Measurements from ENCODE around the gene GPC5.

Gene GPC5

DNA sequence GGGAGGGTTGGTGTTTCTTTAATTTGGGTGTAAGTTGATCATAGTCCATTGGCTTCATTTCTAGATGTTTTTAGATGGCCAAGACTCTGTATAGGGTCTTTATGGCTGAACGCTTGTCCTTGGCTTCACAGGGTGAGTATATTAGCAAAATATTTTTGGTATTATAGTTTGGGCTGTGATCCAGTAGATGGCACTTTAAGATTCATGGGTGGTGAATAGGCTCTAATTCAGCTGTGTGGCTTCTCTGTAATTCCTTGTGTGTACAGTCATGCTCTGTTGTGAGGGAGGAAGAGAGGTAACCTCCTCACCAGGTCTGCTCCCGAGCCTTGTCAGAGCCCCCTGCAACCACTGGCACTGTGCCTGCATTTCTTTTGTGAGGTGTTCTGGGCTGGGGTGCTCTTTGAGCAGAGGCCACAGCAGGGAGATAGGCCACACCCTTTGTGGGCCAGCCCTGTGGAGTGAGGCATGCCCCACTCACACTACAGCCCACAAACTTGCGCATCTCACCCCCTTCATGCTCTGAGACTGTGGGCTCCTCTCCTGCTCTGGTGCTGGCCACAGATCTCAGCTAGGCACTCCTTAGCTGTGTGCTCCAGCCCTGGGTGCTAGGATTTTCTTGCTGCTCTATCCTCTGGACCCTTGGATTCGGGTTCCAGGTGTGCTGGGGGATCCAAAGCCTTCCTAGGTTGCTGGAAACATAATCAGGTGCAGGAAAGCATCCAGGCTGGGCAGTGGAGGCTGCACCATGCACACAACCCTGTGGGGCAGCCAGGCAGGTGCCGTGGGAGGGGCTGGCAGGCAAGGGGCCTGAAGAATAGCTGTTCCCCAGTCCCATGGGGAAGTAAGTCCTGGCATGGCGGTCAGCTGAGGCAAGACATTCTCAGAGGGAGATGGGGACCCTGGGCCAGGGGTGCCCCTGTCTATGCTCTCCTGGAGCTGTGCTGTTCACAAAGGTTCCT lies 193.9 kb downstream of the GPC5 start:
- DNase-seq (ENCODE audit: low read depth) = no peak

- no peak for DNase-seq (ENCODE audit: low read depth)
These were observed 195.0 kb downstream of the GPC5 start for GRCh38 chr13:91593456-91593855.

DNA sequence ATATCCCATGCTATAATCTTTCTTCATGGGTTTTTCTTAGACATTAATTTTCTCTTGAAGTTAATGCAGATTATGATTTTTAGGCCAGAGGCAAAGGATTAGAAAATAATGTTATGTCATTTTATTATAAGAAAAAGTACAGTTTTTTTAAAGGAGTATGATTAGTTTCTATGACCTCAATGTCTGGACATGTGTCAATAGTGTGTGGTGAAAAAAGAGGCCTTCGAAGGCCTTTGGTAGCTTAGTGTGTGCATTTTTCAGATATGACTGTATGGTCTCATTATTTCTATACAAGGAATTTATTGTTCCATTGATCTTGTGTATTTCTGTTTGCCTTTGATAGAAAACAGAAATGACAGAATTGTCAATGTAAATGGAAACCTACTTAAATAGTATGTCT lies 195.6 kb downstream of the GPC5 start:
- DNase-seq (ENCODE audit: low read depth) = no peak

GRCh38 chr13:91595677-91596076 lies 197.3 kb downstream of the GPC5 start:
- DNase-seq (ENCODE audit: low read depth) = no peak

DNA sequence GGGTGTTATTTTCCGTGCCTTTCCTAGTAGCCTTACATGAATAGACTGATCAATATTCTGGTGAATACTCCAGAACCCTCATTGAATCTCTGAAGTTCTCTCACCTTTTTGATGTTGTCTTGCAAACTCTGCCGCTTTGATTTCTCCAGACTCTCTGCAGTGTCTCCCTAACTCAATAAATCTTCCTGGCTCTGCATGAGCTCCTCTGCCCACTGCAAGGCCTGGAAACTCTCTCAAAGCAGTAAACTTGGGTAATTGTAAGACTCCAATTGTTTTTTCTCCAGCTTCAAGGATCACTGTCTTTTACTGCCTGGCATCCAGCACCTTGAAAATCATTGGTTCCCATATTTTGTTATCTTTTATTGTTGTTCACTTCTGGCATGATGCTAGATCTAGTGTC lies 198.4 kb downstream of the GPC5 start:
- DNase-seq (ENCODE audit: low read depth) = no peak

GRCh38 chr13:91598655-91599054 lies 200.2 kb downstream of the GPC5 start:
- DNase-seq (ENCODE audit: low read depth) = no peak

DNA sequence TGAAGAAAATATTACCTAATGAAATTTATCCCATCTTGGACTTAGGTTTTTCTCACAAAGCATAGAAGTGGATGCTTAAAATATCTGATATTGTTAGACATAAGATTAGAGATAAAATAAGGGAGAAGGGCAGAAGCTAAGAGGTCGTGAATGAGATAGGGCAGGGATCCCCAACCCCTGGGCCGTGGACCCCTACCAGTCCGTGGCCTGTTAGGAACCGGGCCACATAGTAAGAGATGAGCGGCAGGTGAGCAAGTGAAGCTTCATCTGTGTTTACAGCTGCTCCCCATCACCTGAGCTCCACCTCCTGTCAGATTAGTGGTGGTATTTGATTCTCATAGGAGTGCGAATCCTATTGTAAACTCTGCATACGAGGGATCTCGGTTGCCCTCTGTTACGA lies 202.9 kb downstream of the GPC5 start:
- DNase-seq (ENCODE audit: low read depth) = no peak

DNA sequence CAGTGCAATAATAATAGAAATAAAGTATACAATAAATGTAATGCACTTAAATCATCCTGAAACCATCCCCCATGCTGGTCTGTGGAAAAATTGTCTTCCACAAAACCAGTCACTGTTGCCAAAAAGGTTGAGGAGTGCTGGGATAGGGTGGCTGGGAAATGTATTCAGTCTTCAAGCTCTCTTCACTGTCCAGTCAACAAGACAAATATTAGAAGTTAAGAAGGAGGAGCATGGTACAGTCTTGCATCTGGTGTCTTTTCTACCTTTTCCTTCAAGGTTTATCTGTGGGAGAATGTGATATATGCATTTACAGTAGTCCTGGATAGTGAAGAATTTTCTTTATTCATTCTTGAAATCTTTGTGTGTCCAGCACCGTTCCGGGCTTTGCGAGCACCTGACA lies 203.4 kb downstream of the GPC5 start:
- no peak for DNase-seq (ENCODE audit: low read depth)

DNA sequence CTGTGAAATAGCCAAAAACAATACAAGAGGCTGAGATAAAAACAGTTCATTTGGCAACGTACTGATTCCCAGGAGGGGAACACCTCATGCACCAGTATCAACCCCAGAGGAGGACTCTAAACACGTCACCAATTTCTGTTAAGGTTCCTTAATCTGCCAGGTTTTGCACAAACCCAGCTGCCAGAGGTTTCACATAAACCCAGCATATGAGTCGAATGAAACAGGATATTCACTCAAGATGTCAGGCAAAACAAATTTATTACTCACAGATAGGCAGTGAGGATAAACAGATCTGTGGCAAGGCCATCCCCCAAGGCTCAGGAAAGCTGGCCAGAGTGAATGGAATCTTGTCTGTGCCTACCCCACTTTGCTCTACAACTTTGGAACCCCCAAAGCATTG lies 210.9 kb downstream of the GPC5 start:
- no peak for DNase-seq (ENCODE audit: low read depth)

DNA sequence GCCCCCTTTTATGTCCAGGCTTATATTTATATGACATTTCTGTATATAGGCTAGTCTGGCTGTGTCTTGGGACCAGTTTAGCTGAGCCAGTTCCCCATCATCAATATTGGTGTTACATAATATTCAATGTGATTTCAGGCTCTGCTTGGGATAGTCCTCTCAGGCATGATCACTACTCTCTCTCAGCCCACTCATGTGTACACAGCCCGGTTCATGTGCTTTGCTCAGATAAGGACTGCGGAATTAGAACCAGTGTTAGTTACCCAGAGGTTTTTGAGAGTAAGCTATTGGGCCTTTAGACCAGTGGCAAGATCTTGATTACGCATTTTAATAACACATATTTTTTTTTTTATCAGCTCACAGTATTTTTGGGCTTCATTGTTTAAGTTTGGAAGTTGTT lies 219.9 kb downstream of the GPC5 start:
- no peak for DNase-seq (ENCODE audit: low read depth)

DNA sequence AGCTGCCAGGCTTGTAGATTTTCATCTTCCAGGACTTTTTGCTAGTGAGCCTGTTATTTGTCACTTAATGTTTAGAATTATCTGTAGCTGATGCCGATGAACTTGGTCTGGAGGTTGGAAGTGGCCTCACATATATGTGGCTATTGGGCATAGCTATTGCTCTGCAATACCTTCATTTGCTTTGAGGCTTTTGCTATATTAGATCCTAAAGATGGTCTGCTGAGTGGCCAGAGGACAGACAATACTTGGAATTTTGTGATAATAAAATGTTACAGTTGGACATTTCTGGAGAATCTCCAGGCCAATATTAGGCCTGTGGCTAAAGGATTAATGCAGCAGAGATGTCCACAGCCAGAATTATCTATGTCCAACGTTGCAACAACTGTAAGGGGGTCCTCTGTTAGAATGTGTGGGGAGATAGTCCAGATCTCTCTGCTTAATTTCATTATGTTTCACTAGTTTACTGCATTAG lies 222.3 kb downstream of the GPC5 start:
- no peak for DNase-seq (ENCODE audit: low read depth)

DNA sequence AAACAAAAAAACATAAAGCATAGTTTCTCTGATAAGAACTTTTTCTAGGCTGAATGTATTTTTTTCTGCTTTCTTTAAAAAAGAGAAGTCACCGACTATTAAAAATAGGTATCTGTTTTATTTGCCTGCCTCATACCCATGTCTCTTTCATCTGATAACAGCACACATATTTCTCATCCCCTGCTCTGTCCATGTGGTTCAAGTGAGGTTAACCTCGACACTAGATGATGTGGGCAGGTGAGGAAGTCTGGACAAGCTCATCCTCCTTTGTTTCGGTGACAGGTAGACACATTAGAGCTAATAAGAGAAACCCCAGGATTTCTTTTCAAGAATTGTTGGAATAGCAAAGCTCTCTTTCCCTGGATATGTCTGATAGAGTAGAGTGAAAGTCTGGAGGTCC lies 222.7 kb downstream of the GPC5 start:
- no peak for DNase-seq (ENCODE audit: low read depth)

DNA sequence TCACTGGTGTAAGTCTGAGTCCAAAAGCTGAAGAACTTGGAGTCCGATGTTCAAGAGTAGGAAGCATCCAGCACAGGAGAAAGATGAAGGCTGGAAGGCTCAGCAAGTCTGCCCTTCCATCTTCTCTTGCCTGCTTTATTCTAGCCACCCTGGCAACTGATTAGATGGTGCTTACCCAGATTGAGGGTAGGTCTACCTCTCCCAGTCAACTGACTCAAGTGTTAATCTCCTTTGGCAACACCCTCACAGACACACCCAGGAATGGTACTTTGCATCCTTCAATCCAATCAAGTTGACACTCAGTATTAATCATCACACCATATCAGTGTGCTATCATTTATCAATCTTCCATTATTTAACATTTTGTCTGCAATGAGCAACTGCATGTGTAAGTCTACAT lies 223.5 kb downstream of the GPC5 start:
- no peak for DNase-seq (ENCODE audit: low read depth)

DNA sequence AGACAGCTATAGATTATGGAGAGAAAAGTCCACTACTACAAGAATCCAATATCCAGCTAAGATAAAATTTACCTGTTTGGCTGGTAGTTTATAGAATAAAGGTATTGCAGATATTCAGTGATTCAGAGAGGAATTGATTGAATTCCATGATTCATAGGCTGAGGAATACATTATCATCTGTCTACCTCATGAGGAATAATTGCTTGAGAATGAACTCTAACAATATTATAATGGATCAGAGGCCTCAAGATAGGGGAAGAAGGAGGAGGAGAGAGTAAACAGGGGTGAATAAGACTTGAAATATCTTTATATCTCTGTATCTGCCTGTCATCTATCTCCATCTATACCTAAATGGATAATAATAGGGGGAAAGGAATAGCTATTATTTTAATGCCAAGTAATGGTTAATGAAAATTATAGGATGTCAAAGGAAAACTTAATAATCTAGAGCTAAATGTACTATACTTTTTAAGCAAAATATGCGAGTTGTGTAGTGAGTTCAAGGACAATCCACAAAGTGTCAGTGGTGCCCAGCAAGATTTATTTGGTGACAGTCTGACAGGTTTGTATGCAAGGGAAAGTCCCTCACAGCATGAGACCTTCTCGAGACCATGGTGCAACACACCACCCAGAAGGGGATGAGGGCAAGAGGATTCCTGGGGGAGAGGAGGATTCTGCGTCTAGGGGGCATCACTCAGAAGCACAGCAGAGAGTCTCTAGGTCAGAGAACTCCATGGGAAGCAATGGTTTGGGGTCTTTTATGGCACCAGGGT lies 224.5 kb downstream of the GPC5 start:
- DNase-seq (ENCODE audit: low read depth) = no peak

GRCh38 chr13:91627952-91628739 lies 229.7 kb downstream of the GPC5 start:
- DNase-seq (ENCODE audit: low read depth) = no peak

DNA sequence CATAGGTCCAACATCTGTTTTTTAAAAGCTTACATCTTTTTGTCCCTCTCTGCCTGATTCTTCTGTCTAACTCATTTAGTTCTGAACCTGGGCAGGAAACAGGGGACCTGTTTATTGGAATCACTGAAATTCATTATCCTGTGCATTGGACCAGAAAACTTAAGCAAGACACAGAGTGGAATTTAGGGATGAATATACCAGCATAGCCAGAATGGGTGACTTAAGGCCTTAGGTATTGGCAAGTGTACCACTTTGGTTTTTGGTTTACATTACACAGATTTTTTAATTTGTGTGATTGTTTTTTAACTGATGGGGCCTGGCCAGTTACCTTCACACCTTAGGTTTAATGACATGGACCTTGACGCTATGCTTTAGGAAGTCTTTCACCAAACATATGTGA lies 232.5 kb downstream of the GPC5 start:
- no peak for DNase-seq (ENCODE audit: low read depth)

GRCh38 chr13:91632086-91632485 lies 233.7 kb downstream of the GPC5 start:
- no peak for DNase-seq (ENCODE audit: low read depth)

DNA sequence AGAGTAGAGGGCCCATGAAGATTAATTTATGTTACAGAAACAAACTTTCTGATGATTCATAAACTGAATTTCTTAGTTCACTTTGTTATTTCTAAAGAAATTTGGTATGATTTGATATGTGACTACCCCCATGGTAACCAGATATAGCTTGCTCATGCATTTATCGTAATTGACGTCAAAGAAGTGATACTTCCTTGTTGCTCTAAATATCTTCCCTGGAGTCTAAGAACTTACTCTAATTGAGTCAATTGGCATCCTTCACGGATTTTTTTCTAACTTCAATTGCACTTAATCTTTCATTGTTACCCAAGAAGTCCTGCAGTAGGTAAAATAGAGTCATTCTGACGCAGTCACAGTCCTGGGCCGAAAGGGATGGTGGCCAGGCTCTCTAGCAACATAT lies 240.9 kb downstream of the GPC5 start:
- no peak for DNase-seq (ENCODE audit: low read depth)

GRCh38 chr13:91643394-91643793 lies 245.0 kb downstream of the GPC5 start:
- no peak for DNase-seq (ENCODE audit: low read depth)

DNA sequence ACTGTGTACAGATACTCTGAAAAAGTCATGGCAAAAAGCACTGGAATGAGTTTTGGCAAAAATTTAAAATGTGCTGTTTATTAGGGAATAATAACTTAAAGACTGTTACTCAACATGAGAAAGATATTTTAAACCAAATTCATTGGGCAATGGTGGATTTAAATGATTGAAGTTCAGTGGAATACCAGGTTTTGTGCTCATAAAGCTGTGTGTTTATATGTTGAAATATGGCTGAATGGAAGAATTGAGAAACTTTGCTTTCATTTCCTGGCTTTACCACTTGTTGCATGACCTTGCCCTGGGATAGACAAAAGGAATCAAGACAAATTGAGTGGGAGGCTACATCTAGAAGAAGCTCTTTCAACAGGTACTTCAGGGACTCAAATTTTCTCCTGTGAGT lies 246.4 kb downstream of the GPC5 start:
- no peak for DNase-seq (ENCODE audit: low read depth)

DNA sequence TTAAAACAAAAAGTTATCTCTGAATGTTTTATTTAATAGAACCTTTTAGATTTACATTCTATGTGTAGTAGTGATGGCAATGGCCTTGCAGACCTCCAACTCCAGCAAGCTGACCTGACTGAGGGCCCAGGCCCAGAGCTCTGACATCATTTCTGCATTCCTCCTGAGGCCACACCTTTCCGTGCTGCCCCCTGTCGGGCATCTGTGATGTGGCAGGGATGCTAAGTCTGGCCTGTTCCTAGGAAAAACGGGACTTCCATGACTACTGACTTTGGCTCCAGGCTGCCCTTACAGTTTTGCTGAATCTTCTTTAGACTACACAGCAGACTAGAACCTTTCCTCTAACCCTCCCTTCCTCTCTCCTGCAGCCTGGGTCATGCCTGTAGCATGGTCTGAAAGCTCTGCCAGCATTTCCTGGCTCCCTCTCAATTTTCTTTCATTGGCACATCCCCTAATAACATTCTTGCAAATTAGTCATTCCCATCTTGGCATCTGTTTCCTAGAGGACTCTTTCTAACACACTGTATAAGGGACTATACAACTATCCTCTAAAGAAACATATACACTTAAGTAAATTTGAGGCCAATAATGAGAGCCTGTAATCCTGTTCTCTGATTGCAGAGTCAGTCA lies 249.1 kb downstream of the GPC5 start:
- no peak for DNase-seq (ENCODE audit: low read depth)

- no peak for DNase-seq (ENCODE audit: low read depth)
These were observed 249.6 kb downstream of the GPC5 start for GRCh38 chr13:91648012-91648411.
